MCF 10A (cell line): ENCODE results near the gene TF. TPM values are rescaled to one million over a fixed set of nuclear protein-coding genes. Genes with fewer than 3 reads are reported as not detected.

ENCODE experiments used
- BruUV-seq: library from RNA; stranded (reverse); fragments of 400-500 nt; replicated peaks from 2 replicates; lab custom pipeline; 2021; lab: Mats Ljungman, UMichigan
- CTCF ChIA-PET: fragments of 300-600 bp; sonication (Branson Sonifier 250); formaldehyde crosslinking; extraction: SDS; loops from one replicate; lab custom pipeline; 2021; ENCODE audit warnings: antibody characterized with exemption, inconsistent platforms; lab: Yijun Ruan, JAX
- POLR2A ChIA-PET: fragments of 300-600, 350-650 bp; sonication (Branson Sonifier 250); formaldehyde crosslinking; extraction: SDS; loops from one replicate; lab custom pipeline; 2020; ENCODE audit warnings: antibody characterized with exemption, inconsistent platforms; lab: Yijun Ruan, JAX
- DNase-seq: peaks from one replicate; pipeline ENCODE4 v3.0.0-alpha.2; 2018; ENCODE audit not compliant: unreplicated experiment
- H3K27ac Mint-ChIP-seq: one replicate; pipeline ENCODE4 v1.8.0; 2022; ENCODE audit warnings: mild to moderate bottlenecking, low read depth, mixed read lengths; ENCODE audit not compliant: unreplicated experiment
- H3K27me3 Mint-ChIP-seq: one replicate; pipeline ENCODE4 v1.8.0; 2022; ENCODE audit warnings: mixed read lengths; ENCODE audit not compliant: insufficient read depth, unreplicated experiment
- H3K36me3 Mint-ChIP-seq: one replicate; pipeline ENCODE4 v1.8.0; 2022; ENCODE audit warnings: mild to moderate bottlenecking, moderate library complexity, mixed read lengths; ENCODE audit not compliant: insufficient read depth, unreplicated experiment
- H3K4me1 Mint-ChIP-seq: one replicate; pipeline ENCODE4 v1.8.0; 2022; ENCODE audit warnings: mixed read lengths; ENCODE audit not compliant: insufficient read depth, unreplicated experiment
- H3K4me3 Mint-ChIP-seq: one replicate; pipeline ENCODE4 v1.8.0; 2022; ENCODE audit warnings: mild to moderate bottlenecking, moderate library complexity, mixed read lengths; ENCODE audit not compliant: unreplicated experiment
- H3K9me3 Mint-ChIP-seq: one replicate; pipeline ENCODE4 v1.8.0; 2022; ENCODE audit warnings: mixed read lengths; ENCODE audit not compliant: unreplicated experiment
- CTCF ChIP-seq: fragments of 200-600 bp; IDR thresholded peaks from one replicate; pipeline ENCODE4 v1.8.0; 2022; ENCODE audit warnings: antibody characterized with exemption, mild to moderate bottlenecking; ENCODE audit not compliant: unreplicated experiment
- intact Hi-C: fragments of 100-400 bp; cut with micrococcal nuclease; formaldehyde crosslinking; loops from 2 replicates; pipeline ENCODE4 v1.14.1; 2022
- total RNA-seq: library from RNA; stranded (reverse); gene quantifications from 2 replicates; pipeline ENCODE4 v1.2.3, GENCODE V29; 2022

The TF gene
- total RNA-seq, 1 experiment from 2014 or later = 0.19 TPM

- BruUV-seq = no TSS peak
- no peak for TF ChIP-seq CTCF
- Mint-ChIP-seq H3K4me3 (no peak overlapping the region), H3K36me3 (no peaks in the 10 kb centered on the region), H3K27me3 (no peaks in the 10 kb centered on the region), H3K27ac (no peak overlapping the region), H3K4me1 (peaks cover under 1% of the 10 kb centered on the region), H3K9me3 (no peaks in the 10 kb centered on the region)
- CTCF ChIA-PET = interaction anchor here (0.6 to 0.9 kb wide), 3 partner anchors 9 to 33 kb away, joined by 3 to 4 read pairs (median 3); no protein-coding TSS in a partner anchor
- POLR2A ChIA-PET = no interaction called here
- intact Hi-C loops = no loop called here
- no peak for DNase-seq
Observed at GRCh38 chr3:133827136-133827535, 80.9 kb downstream of the TF start.

- CTCF ChIA-PET = interaction anchor here (0.7 to 0.9 kb wide), 2 partner anchors 9 to 22 kb away, joined by 3 to 4 read pairs; no protein-coding TSS in a partner anchor
Observed at GRCh38 chr3:133827684-133828083, 81.5 kb downstream of the TF start.

GRCh38 chr3:133828576-133829309, 82.5 kb downstream of the TF start:
- no TSS peak for BruUV-seq
- Mint-ChIP-seq H3K36me3 (no peaks in the 10 kb centered on the region), H3K27ac (no peak overlapping the region), H3K4me3 (no peak overlapping the region), H3K4me1 (no peaks in the 10 kb centered on the region), H3K27me3 (no peaks in the 10 kb centered on the region), H3K9me3 (no peaks in the 10 kb centered on the region)
- TF ChIP-seq CTCF = no peak
- DNase-seq = no peak
- POLR2A ChIA-PET = interaction anchor here (0.7 kb wide), 1 partner anchor 69 kb away, joined by 3 read pairs; no protein-coding TSS in a partner anchor
- intact Hi-C loops = no loop called here
- CTCF ChIA-PET = interaction anchor here (0.7 kb wide), 1 partner anchor 165 kb away, joined by 3 read pairs; no protein-coding TSS in a partner anchor

More at GRCh38 chr3:133827684-133828083, 81.5 kb downstream of the TF start:
- TF ChIP-seq CTCF = no peak
- no peak overlapping the region for H3K4me3 Mint-ChIP-seq
- no peaks in the 10 kb centered on the region for H3K27me3 Mint-ChIP-seq
- H3K27ac Mint-ChIP-seq = no peak overlapping the region
- DNase-seq = no peak
- no TSS peak for BruUV-seq
- POLR2A ChIA-PET = interaction anchor here (0.5 kb wide), 1 partner anchor 28 kb away, joined by 3 read pairs; no protein-coding TSS in a partner anchor
- H3K9me3 Mint-ChIP-seq = no peaks in the 10 kb centered on the region
- intact Hi-C loops = no loop called here
- H3K36me3 Mint-ChIP-seq = no peaks in the 10 kb centered on the region
- H3K4me1 Mint-ChIP-seq = no peaks in the 10 kb centered on the region

GRCh38 chr3:133829310-133829707, 83.1 kb downstream of the TF start:
- POLR2A ChIA-PET = interaction anchor here (0.7 kb wide), 1 partner anchor 70 kb away, joined by 3 read pairs; no protein-coding TSS in a partner anchor
- Mint-ChIP-seq H3K4me3 (no peak overlapping the region), H3K27ac (no peak overlapping the region), H3K4me1 (no peaks in the 10 kb centered on the region), H3K9me3 (no peaks in the 10 kb centered on the region), H3K36me3 (no peaks in the 10 kb centered on the region), H3K27me3 (no peaks in the 10 kb centered on the region)
- CTCF ChIA-PET = interaction anchor here (0.7 kb wide), 1 partner anchor 166 kb away, joined by 3 read pairs; no protein-coding TSS in a partner anchor
- intact Hi-C loops = no loop called here
- no peak for TF ChIP-seq CTCF
- no TSS peak for BruUV-seq
- no peak for DNase-seq
